ENCODE measurements around the gene RAI14. TPM values are rescaled to one million over a fixed set of nuclear protein-coding genes. Genes with fewer than 3 reads are reported as not detected.

Gene RAI14
- polyA plus RNA-seq, 4 donors = 4.2 to 16.8 (median 7.6) TPM

DNA sequence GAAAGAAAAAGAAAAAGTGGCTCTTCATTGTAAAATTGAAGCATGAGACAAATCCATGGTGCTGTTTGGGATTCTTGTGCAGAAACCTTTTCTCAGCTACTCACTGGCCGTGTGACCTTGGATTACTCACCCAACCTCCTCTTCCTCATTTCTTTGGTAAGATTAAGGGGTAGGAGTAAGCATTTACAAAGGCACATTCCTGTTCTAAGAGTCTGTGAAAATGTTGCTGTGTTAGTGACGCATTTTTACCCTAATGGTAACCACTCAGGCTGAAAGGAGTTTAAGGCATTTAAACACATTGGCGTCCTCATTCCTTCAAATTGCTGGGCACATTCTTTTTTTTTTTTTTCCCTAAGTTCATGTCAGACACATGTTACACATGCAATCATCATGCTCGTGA, 4.3 kb downstream of the RAI14 start:
- no peak overlapping the region for H3K4me3 ChIP-seq (ENCODE audit: low read depth in 1 of 3, low read length in 3 of 3)
- 92 to 95% (median 93%) methylated on average over 4 of the region's 4 CpGs for WGBS, 3 donors
- peaks cover 0 to 5% (median 0%) of the 10 kb centered on the region in 3 donors for H3K27me3 ChIP-seq (ENCODE audit: control insufficient read depth in 3 of 3, insufficient read depth in 3 of 3, low read length in 3 of 3)
- H3K4me1 ChIP-seq (ENCODE audit: control insufficient read depth in 3 of 3, insufficient read depth in 2 of 3, low read depth in 1 of 3, low read length in 2 of 3) = peaks cover 0 to 9% (median 0%) of the 10 kb centered on the region in 3 donors
- H3K36me3 ChIP-seq (ENCODE audit: control insufficient read depth in 3 of 3, insufficient read depth in 2 of 3, low read depth in 1 of 3, low read length in 3 of 3) = peaks cover 0 to 2% (median 0%) of the 10 kb centered on the region in 3 donors
- H3K27ac ChIP-seq (ENCODE audit: low read depth in 1 of 3, low read length in 2 of 3) = no peak overlapping the region
- no peak for DNase-seq
- FAIRE-seq = no peak
- peaks cover 0 to 7% of the 10 kb centered on the region in 2 donors for H3K9me3 ChIP-seq (ENCODE audit: control insufficient read depth in 2 of 2, insufficient read depth in 1 of 2, low read depth in 1 of 2, low read length in 1 of 2)

DNA sequence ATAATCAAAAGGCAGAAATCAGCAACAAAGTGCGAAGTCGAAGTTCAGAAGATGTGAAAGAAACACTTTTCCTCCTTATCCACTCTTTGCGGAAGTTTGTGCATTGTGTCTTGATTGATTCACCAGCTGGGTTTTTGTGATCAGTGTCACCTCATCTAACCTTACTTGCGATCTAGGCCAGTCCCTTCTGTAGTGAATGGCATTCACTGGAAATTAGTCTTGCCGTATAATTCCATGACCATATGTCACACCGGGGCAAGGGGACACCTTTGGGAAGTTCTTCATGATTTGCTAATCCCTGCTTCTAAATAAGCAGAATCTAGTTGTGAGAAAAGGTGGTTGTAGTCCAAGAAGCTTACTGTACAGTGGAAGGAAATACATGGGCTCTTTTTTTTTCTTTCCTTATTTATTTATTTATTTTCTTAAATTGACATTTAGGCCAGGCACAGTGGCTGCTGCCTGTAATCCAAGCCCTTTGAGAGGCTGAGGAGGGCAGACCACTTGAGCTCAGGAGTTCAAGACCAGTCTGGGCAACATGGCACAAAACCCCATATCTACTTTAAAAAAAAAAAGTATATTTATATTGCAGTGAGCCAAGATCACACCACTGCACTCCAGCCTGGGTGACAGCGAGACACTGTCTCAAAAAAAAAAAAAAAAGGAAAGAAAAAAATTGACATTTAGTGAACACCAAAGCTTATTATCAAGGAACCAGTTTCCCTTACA, 7.8 kb downstream of the RAI14 start:
- H3K4me3 ChIP-seq (ENCODE audit: low read depth in 1 of 3, low read length in 3 of 3) = no peak overlapping the region
- WGBS, 3 donors = 95 to 97% (median 96%) methylated on average over 7 of the region's 7 CpGs
- H3K36me3 ChIP-seq (ENCODE audit: control insufficient read depth in 3 of 3, insufficient read depth in 2 of 3, low read depth in 1 of 3, low read length in 3 of 3) = peaks cover 0 to 10% (median 0%) of the 10 kb centered on the region in 3 donors
- no peaks in the 10 kb centered on the region for H3K27me3 ChIP-seq (ENCODE audit: control insufficient read depth in 3 of 3, insufficient read depth in 3 of 3, low read length in 3 of 3)
- H3K4me1 ChIP-seq (ENCODE audit: control insufficient read depth in 3 of 3, insufficient read depth in 2 of 3, low read depth in 1 of 3, low read length in 2 of 3) = no peaks in the 10 kb centered on the region
- H3K27ac ChIP-seq (ENCODE audit: low read depth in 1 of 3, low read length in 2 of 3) = no peak overlapping the region
- peaks cover 0 to 7% of the 10 kb centered on the region in 2 donors for H3K9me3 ChIP-seq (ENCODE audit: control insufficient read depth in 2 of 2, insufficient read depth in 1 of 2, low read depth in 1 of 2, low read length in 1 of 2)
- no peak for FAIRE-seq
- no peak for DNase-seq

DNA sequence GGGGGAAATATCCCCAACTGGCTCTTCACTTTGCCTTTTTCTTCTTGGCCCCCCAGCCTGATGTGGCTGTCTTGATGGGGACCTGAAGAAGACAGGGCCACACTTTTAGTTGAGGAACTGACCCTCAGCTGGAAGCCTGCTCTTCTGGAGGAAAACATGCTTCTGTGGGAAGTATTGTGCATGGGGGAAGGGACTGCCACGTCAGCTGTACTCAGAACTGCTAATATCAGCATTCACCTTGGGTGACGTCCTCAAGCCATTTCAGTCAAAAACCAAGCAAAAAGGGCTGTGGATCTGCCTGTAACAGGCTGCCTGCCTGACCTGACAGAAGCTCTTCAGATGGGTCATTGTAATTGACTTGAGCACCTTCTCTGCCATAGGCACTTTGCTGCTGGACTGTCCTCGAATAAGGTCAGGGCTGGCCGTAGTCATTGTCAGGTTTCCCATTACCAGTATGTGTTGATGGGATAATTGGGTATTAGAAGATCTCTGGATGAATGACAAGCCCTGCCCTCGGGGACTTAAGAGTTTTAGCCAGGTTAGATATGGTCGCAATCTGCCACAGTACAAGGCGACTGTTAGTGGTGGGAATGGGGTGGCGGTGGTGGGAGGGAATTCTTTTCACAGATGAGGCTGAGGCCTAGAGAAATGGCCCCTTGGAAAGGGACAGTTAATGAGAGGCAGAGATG, 10.4 kb downstream of the RAI14 start:
- DNase-seq (no peak), FAIRE-seq (no peak)
- H3K4me1 ChIP-seq (ENCODE audit: control insufficient read depth in 3 of 3, insufficient read depth in 2 of 3, low read depth in 1 of 3, low read length in 2 of 3) = peaks cover 0 to 5% (median 3%) of the 10 kb centered on the region in 3 donors
- H3K36me3 ChIP-seq (ENCODE audit: control insufficient read depth in 3 of 3, insufficient read depth in 2 of 3, low read depth in 1 of 3, low read length in 3 of 3) = peaks cover 0 to 8% (median 0%) of the 10 kb centered on the region in 3 donors
- no peak overlapping the region for H3K27ac ChIP-seq (ENCODE audit: low read depth in 1 of 3, low read length in 2 of 3)
- peak overlapping the region in 1 of 3 donors; percentile 5 for H3K4me3 ChIP-seq (ENCODE audit: low read depth in 1 of 3, low read length in 3 of 3)
- H3K27me3 ChIP-seq (ENCODE audit: control insufficient read depth in 3 of 3, insufficient read depth in 3 of 3, low read length in 3 of 3) = no peaks in the 10 kb centered on the region
- H3K9me3 ChIP-seq (ENCODE audit: control insufficient read depth in 2 of 2, insufficient read depth in 1 of 2, low read depth in 1 of 2, low read length in 1 of 2) = peaks cover 0 to 7% of the 10 kb centered on the region in 2 donors
- 89 to 92% (median 92%) methylated on average over 8 of the region's 8 CpGs for WGBS, 3 donors

DNA sequence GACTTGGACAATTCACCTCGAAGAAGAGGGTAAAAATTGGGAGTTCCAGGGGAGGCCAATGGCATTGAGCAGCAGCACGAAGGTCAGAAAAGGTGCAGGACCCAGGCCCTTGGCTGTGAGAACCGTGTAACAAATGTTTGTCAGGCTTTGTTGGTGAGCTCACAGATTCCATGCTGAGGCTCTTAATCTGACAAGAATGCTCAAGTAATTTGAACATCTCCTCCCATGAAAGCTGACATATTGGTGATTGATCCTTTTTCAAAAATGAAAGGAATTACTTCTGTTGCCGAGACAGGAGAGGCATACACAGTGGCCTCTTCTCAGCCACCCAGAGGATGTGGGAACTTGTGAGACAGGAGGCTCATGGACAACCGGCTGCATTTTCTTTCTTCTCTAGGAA, 11.6 kb downstream of the RAI14 start:
- FAIRE-seq (no peak), DNase-seq (no peak)
- H3K27ac ChIP-seq (ENCODE audit: low read depth in 1 of 3, low read length in 2 of 3) = no peak overlapping the region
- no peak overlapping the region for H3K4me3 ChIP-seq (ENCODE audit: low read depth in 1 of 3, low read length in 3 of 3)
- H3K36me3 ChIP-seq (ENCODE audit: control insufficient read depth in 3 of 3, insufficient read depth in 2 of 3, low read depth in 1 of 3, low read length in 3 of 3) = peaks cover 0 to 8% (median 0%) of the 10 kb centered on the region in 3 donors
- H3K9me3 ChIP-seq (ENCODE audit: control insufficient read depth in 2 of 2, insufficient read depth in 1 of 2, low read depth in 1 of 2, low read length in 1 of 2) = peaks cover 0 to 7% of the 10 kb centered on the region in 2 donors
- H3K27me3 ChIP-seq (ENCODE audit: control insufficient read depth in 3 of 3, insufficient read depth in 3 of 3, low read length in 3 of 3) = no peaks in the 10 kb centered on the region
- 83 to 89% (median 86%) methylated on average over 5 of the region's 5 CpGs for WGBS, 3 donors
- H3K4me1 ChIP-seq (ENCODE audit: control insufficient read depth in 3 of 3, insufficient read depth in 2 of 3, low read depth in 1 of 3, low read length in 2 of 3) = peaks cover 0 to 5% (median 3%) of the 10 kb centered on the region in 3 donors

DNA sequence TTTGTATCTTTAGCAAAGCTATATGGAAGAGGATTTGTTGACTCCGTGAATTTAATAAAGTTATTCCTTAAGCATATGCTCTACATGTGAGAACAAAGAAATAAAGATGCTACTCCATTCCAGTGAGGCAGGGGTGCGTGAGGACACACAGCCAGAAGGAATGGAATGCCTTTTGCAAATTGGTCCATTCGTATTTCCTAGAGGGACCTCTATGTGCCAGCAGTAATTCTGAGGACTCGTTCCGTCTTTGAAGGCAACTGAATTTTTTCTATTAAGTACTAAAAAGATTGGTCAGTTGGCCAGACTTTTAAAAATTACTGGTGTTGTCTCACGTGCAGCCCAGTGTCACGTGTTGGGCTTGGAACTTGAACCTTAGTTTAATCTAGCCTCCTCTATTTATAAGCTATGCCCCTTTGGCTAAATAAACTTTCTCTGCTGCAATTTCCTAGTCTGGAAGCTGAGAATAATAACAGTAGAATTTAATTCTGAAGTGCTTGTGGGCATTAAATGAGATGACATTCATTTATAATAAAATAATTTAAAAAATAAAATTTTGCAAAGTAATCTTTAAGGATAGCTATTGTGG, 13.9 kb downstream of the RAI14 start:
- peaks cover 0 to 10% (median 5%) of the 10 kb centered on the region in 3 donors for H3K4me1 ChIP-seq (ENCODE audit: control insufficient read depth in 3 of 3, insufficient read depth in 2 of 3, low read depth in 1 of 3, low read length in 2 of 3)
- H3K27me3 ChIP-seq (ENCODE audit: control insufficient read depth in 3 of 3, insufficient read depth in 3 of 3, low read length in 3 of 3) = no peaks in the 10 kb centered on the region
- no peak overlapping the region for H3K27ac ChIP-seq (ENCODE audit: low read depth in 1 of 3, low read length in 2 of 3)
- H3K36me3 ChIP-seq (ENCODE audit: control insufficient read depth in 3 of 3, insufficient read depth in 2 of 3, low read depth in 1 of 3, low read length in 3 of 3) = peaks cover 0 to 8% (median 0%) of the 10 kb centered on the region in 3 donors
- FAIRE-seq = no peak
- no peaks in the 10 kb centered on the region for H3K9me3 ChIP-seq (ENCODE audit: control insufficient read depth in 2 of 2, insufficient read depth in 1 of 2, low read depth in 1 of 2, low read length in 1 of 2)
- 61 to 70% (median 69%) methylated on average over 7 of the region's 7 CpGs for WGBS, 3 donors
- H3K4me3 ChIP-seq (ENCODE audit: low read depth in 1 of 3, low read length in 3 of 3) = no peak overlapping the region
- DNase-seq = peak in 1 of 2 donors; percentile 13

DNA sequence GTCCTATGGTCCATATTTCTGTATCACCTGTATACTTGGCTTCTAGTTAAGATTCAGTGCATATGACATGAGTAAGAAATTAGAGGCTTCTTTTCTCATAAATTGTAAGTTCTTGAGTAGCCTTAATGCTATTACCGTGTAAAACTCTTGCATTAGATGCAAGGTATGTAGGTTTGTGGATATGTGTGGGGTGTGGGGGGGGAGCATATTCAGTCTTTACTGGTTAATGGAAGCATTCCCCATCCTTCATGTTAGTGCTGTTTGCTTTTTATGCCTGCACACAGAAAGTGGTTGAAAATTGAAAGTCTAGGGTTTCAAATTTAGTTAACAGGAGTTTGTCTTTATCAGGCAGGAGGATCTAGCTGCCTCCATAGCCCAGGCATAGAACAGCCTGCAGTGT, 16.1 kb downstream of the RAI14 start:
- no peak for FAIRE-seq
- H3K27ac ChIP-seq (ENCODE audit: low read depth in 1 of 3, low read length in 2 of 3) = no peak overlapping the region
- whole genome bisulfite sequencing, 3 donors = 91 to 97% (median 92%) methylated on average over 1 of the region's 1 CpG

DNA sequence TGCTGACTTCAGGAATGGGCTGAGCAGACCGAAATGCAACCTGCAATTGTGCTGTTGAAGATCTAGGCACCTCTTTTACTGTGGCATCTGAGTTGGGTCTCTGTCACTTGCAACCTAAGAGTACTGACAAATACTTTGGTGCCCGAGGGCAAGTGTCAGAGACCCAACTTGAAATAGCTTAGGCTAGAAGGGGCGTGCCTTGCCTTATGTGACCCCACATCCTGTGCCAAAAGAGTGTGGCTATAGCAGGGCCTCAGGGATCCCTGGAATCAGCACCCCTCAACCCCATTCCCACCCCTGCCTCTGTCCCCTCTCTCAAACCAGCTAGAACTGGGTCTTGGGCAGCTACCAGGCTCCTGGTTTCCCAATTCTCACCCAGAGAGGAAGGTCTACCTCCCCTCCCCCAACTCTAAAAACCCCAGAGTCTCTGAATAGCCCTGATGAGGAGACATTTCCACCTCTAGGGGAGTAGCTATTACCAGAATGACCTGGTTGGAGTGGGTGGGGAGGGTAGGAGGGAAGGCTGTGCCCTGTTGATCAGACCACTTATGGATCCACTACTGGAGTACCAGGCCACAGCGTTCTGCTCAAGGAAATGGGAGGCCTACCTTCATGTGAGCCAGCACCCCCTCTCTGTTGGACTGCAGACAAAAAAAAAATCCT, 17.5 kb downstream of the RAI14 start:
- Histone ChIP-seq H3K9me3 (ENCODE audit: control insufficient read depth in 2 of 2, insufficient read depth in 1 of 2, low read depth in 1 of 2, low read length in 1 of 2) (no peaks in the 10 kb centered on the region), H3K4me1 (ENCODE audit: control insufficient read depth in 3 of 3, insufficient read depth in 2 of 3, low read depth in 1 of 3, low read length in 2 of 3) (peaks cover 0 to 10% (median 5%) of the 10 kb centered on the region in 3 donors), H3K27me3 (ENCODE audit: control insufficient read depth in 3 of 3, insufficient read depth in 3 of 3, low read length in 3 of 3) (no peaks in the 10 kb centered on the region), H3K27ac (ENCODE audit: low read depth in 1 of 3, low read length in 2 of 3) (no peak overlapping the region), H3K4me3 (ENCODE audit: low read depth in 1 of 3, low read length in 3 of 3) (no peak overlapping the region), H3K36me3 (ENCODE audit: control insufficient read depth in 3 of 3, insufficient read depth in 2 of 3, low read depth in 1 of 3, low read length in 3 of 3) (no peaks in the 10 kb centered on the region)
- 80 to 84% (median 83%) methylated on average over 4 of the region's 4 CpGs for WGBS, 3 donors
- FAIRE-seq (no peak), DNase-seq (no peak)

More for the DNA sequence above, 16.1 kb downstream of the RAI14 start:
- Histone ChIP-seq H3K27me3 (ENCODE audit: control insufficient read depth in 3 of 3, insufficient read depth in 3 of 3, low read length in 3 of 3) (no peaks in the 10 kb centered on the region), H3K4me3 (ENCODE audit: low read depth in 1 of 3, low read length in 3 of 3) (no peak overlapping the region), H3K9me3 (ENCODE audit: control insufficient read depth in 2 of 2, insufficient read depth in 1 of 2, low read depth in 1 of 2, low read length in 1 of 2) (no peaks in the 10 kb centered on the region), H3K4me1 (ENCODE audit: control insufficient read depth in 3 of 3, insufficient read depth in 2 of 3, low read depth in 1 of 3, low read length in 2 of 3) (peaks cover 0 to 10% (median 5%) of the 10 kb centered on the region in 3 donors), H3K36me3 (ENCODE audit: control insufficient read depth in 3 of 3, insufficient read depth in 2 of 3, low read depth in 1 of 3, low read length in 3 of 3) (peaks cover 0 to 2% (median 0%) of the 10 kb centered on the region in 3 donors)
- no peak for DNase-seq

DNA sequence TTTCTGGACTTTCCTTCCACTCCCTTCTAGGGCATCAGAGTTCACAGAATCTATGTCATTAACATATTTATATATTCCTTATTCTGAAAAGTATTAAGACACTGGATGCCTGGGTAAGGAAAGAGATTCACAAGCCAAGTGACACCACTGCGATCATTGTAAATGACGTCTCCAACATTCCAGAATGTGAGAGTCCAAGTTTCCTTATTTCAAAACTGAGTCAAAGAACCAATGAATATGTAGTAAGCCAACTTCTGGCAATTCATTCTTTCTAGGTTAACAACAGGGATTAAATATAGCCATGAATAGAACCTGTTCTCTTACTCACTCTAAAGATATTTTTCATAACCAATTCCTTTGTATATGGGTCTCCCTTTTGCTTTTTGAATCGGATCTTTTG, 18.1 kb downstream of the RAI14 start:
- FAIRE-seq (no peak), DNase-seq (no peak)
- H3K27me3 ChIP-seq (ENCODE audit: control insufficient read depth in 3 of 3, insufficient read depth in 3 of 3, low read length in 3 of 3) = no peaks in the 10 kb centered on the region
- 84 to 93% (median 84%) methylated on average over 3 of the region's 3 CpGs for WGBS, 3 donors
- no peaks in the 10 kb centered on the region for H3K9me3 ChIP-seq (ENCODE audit: control insufficient read depth in 2 of 2, insufficient read depth in 1 of 2, low read depth in 1 of 2, low read length in 1 of 2)
- no peak overlapping the region for H3K4me3 ChIP-seq (ENCODE audit: low read depth in 1 of 3, low read length in 3 of 3)
- H3K27ac ChIP-seq (ENCODE audit: low read depth in 1 of 3, low read length in 2 of 3) = no peak overlapping the region
- H3K4me1 ChIP-seq (ENCODE audit: control insufficient read depth in 3 of 3, insufficient read depth in 2 of 3, low read depth in 1 of 3, low read length in 2 of 3) = peaks cover 0 to 10% (median 5%) of the 10 kb centered on the region in 3 donors
- H3K36me3 ChIP-seq (ENCODE audit: control insufficient read depth in 3 of 3, insufficient read depth in 2 of 3, low read depth in 1 of 3, low read length in 3 of 3) = no peaks in the 10 kb centered on the region

All from small intestine (tissue), 7 donors.